ENCODE results near the gene PTH1R. TPM values are rescaled to one million over a fixed set of nuclear protein-coding genes. Genes with fewer than 3 reads are reported as not detected.

PTH1R gene
- total RNA-seq, 1 experiment from 2014 or later: 0.32 TPM

GRCh38 chr3:46939578-46940445 is 62.3 kb downstream of the PTH1R start (continued):
- TF ChIP-seq, protein P1, sequence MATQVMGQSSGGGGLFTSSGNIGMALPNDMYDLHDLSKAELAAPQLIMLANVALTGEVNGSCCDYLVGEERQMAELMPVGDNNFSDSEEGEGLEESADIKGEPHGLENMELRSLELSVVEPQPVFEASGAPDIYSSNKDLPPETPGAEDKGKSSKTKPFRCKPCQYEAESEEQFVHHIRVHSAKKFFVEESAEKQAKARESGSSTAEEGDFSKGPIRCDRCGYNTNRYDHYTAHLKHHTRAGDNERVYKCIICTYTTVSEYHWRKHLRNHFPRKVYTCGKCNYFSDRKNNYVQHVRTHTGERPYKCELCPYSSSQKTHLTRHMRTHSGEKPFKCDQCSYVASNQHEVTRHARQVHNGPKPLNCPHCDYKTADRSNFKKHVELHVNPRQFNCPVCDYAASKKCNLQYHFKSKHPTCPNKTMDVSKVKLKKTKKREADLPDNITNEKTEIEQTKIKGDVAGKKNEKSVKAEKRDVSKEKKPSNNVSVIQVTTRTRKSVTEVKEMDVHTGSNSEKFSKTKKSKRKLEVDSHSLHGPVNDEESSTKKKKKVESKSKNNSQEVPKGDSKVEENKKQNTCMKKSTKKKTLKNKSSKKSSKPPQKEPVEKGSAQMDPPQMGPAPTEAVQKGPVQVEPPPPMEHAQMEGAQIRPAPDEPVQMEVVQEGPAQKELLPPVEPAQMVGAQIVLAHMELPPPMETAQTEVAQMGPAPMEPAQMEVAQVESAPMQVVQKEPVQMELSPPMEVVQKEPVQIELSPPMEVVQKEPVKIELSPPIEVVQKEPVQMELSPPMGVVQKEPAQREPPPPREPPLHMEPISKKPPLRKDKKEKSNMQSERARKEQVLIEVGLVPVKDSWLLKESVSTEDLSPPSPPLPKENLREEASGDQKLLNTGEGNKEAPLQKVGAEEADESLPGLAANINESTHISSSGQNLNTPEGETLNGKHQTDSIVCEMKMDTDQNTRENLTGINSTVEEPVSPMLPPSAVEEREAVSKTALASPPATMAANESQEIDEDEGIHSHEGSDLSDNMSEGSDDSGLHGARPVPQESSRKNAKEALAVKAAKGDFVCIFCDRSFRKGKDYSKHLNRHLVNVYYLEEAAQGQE (IDR thresholded peaks at IDR 0.05; ENCODE audit: low read depth): no peak

- H3K27me3 ChIP-seq (ENCODE audit: insufficient read depth, low read length): no peaks in the 10 kb centered on the region
- intact Hi-C loops (cut with micrococcal nuclease): no loop called here
- H3K4me2 ChIP-seq (ENCODE audit: low read length): no peak overlapping the region
- ATAC-seq (no peak), DNase-seq (ENCODE audit: low read depth, low spot score) (no peak)
- H2AFZ ChIP-seq (ENCODE audit: low read depth, low read length, poor library complexity, severe bottlenecking): no peak overlapping the region
- H3K79me2 ChIP-seq (ENCODE audit: insufficient read depth, low read length): peaks cover 96% of the 10 kb centered on the region
- no peaks in the 10 kb centered on the region for H3K9me3 ChIP-seq (ENCODE audit: control insufficient read depth in 1 of 2, insufficient read depth in 1 of 2, low read depth in 1 of 2, low read length in 2 of 2)
- H3K9ac ChIP-seq (ENCODE audit: low read length): no peak overlapping the region
- RAD21 ChIA-PET (ENCODE audit: low non-redundant PET in 1 of 2, low total read pairs in 2 of 2, uncharacterized antibody in 2 of 2, unreplicated experiment in 2 of 2): no interaction called here
- H3K27ac ChIP-seq (ENCODE audit: low read depth, low read length): no peak overlapping the region
- H3K4me1 ChIP-seq (ENCODE audit: control insufficient read depth in 1 of 2, insufficient read depth in 2 of 2, low read length in 2 of 2): peaks cover 31 to 59% of the 10 kb centered on the region in 2 experiments
- no peaks in the 10 kb centered on the region for H3K9me2 ChIP-seq (ENCODE audit: insufficient read depth)
- TF ChIP-seq FOSL1 (IDR thresholded peaks at IDR 0.05; ENCODE audit: low read depth) (no peak), CBX3 (IDR thresholded peaks at IDR 0.05; ENCODE audit: low read depth) (no peak), POLR2AphosphoS5 (IDR thresholded peaks at IDR 0.05; ENCODE audit: low read depth, low read length) (no peak)
- BruUV-seq (replicated peaks): no TSS peak
- peaks cover 8 to 25% of the 10 kb centered on the region in 2 experiments; a peak in 2 of 4 replicates for H3K36me3 ChIP-seq (ENCODE audit: control insufficient read depth in 1 of 2, insufficient read depth in 2 of 2, low read length in 2 of 2)
- POLR2A ChIA-PET: no interaction called here
- CTCF ChIA-PET: no interaction called here
- H3K4me3 ChIP-seq (replicated peaks in 1 of 2; ENCODE audit: low read depth in 1 of 2, low read length in 2 of 2): no peak overlapping the region
- H4K20me1 ChIP-seq (ENCODE audit: insufficient read depth): peaks cover 11% of the 10 kb centered on the region; the same call in 1 of the 2 replicates
Measured at GRCh38 chr3:46942076-46942475, 64.6 kb downstream of the PTH1R start.

Measured in HCT116 (cell line).